ENCODE results near the gene CDC42EP1. TPM values are rescaled to one million over a fixed set of nuclear protein-coding genes. Genes with fewer than 3 reads are reported as not detected.

Gene CDC42EP1
- total and polyA plus RNA-seq, 2 experiments from 2014 or later, result 7.7 to 10.2 TPM

- Histone ChIP-seq H3K79me2 (replicated peaks; ENCODE audit: insufficient read depth) (no peaks in the 10 kb centered on the region), H3K4me1 (ENCODE audit: insufficient read depth) (no peaks in the 10 kb centered on the region; the same call in 1 of the 2 replicates), H3K36me3 (ENCODE audit: insufficient read depth) (no peaks in the 10 kb centered on the region), H3K27me3 (ENCODE audit: insufficient read depth) (no peaks in the 10 kb centered on the region), H3K27ac (ENCODE audit: low read depth) (no peak overlapping the region), H3K4me3 (no peak overlapping the region), H3F3A (replicated peaks; ENCODE audit: low read depth) (no peaks in the 10 kb centered on the region), H2AFZ (no peak overlapping the region), H3K4me2 (no peak overlapping the region), H4K20me1 (replicated peaks; ENCODE audit: insufficient read depth) (no peaks in the 10 kb centered on the region), H3K9me2 (ENCODE audit: insufficient read depth) (no peaks in the 10 kb centered on the region)
- Mint-ChIP-seq H3K4me3 (no peak overlapping the region), H3K27me3 (ENCODE audit: insufficient read depth, low read depth, poor library complexity) (peaks cover 5% of the 10 kb centered on the region), H3K4me1 (peaks cover under 1% of the 10 kb centered on the region; the same call in 2 of the 3 replicates), H3K36me3 (ENCODE audit: low read depth) (no peaks in the 10 kb centered on the region), H3K9me3 (no peaks in the 10 kb centered on the region; the same call in 2 of the 3 replicates), H3K27ac (no peak overlapping the region)
- DNase-seq (ENCODE audit: low spot score) (no peak), ATAC-seq (no peak)
- no peak for TF ChIP-seq CTCF (conservative IDR thresholded peaks at IDR 0.05; ENCODE audit: low read depth in 2 of 2)
- TF ChIP-seq ETS1 (IDR thresholded peaks at IDR 0.05), result no peak
- no peak for TF ChIP-seq JUNB (IDR thresholded peaks at IDR 0.05; ENCODE audit: unreplicated experiment)
- TF ChIP-seq ZNF331 (CRISPR knock-in tag; IDR thresholded peaks at IDR 0.05; ENCODE audit: low read depth), result no peak
- no peak for TF ChIP-seq CREB1 (CRISPR knock-in tag; IDR thresholded peaks at IDR 0.05; ENCODE audit: low read depth)
- no peak for TF ChIP-seq STAT1 (IDR thresholded peaks at IDR 0.05; ENCODE audit: unreplicated experiment)
- TF ChIP-seq REST (IDR thresholded peaks at IDR 0.05; ENCODE audit: unreplicated experiment), result no peak
- TF ChIP-seq POLR2AphosphoS5 (IDR thresholded peaks at IDR 0.05; ENCODE audit: low read depth), result no peak
- no peak for TF ChIP-seq EZH2 (IDR thresholded peaks at IDR 0.05; ENCODE audit: low read depth, unreplicated experiment)
- no peak for TF ChIP-seq NANOG (IDR thresholded peaks at IDR 0.05; ENCODE audit: borderline replicate concordance)
Measured at GRCh38 chr22:37525746-37526350, 34.4 kb upstream of the CDC42EP1 start.
